Activated gamma-delta T cell treated with anti-CD3 and anti-CD28 coated beads, Interleukin-2, amount 50 U/mL, for 16 hours (primary cell): ENCODE data around the gene RIMS4.

Source experiments
- DNase-seq: peaks from one replicate; pipeline ENCODE4 v3.0.0-alpha.2; 2020; ENCODE audit warnings: low read depth

RIMS4 gene

GRCh38 chr20:44719841-44720240 lies 90.5 kb downstream of the RIMS4 start:
- DNase-seq = no peak

GRCh38 chr20:44717986-44718385 lies 92.4 kb downstream of the RIMS4 start:
- no peak for DNase-seq

GRCh38 chr20:44716309-44717106 lies 93.8 kb downstream of the RIMS4 start:
- DNase-seq = no peak

- DNase-seq = no peak
Observed at GRCh38 chr20:44715499-44716308, 94.6 kb downstream of the RIMS4 start.

GRCh38 chr20:44714701-44715498 lies 95.4 kb downstream of the RIMS4 start, which contains the start of gene CCN5:
TSS of gene CCN5 (plus strand) at chr20:44715369. CDS start at chr20:44715391, 22 bp downstream.
- DNase-seq = no peak

- no peak for DNase-seq
Observed at GRCh38 chr20:44714102-44714700, 96.1 kb downstream of the RIMS4 start.

DNA sequence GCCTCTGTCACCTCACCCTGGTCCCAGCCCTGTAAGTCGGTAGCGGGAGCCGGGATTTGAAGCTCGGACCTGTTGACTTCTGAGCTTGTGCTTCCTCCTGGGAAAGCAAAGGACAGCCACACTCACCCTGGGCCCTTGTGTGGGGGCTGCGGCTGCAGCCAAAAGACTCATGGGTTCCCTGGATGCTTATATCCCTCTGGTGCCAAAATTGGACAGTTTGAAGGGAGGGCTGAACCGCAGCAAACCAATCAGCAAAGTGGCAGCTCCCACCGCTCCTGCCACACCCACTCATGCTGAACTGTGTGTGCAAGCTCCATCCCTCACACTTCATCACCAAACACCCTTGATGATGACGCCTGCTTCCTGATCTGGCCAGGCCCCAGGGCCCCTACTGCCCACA lies 99.1 kb downstream of the RIMS4 start:
- DNase-seq = no peak

DNA sequence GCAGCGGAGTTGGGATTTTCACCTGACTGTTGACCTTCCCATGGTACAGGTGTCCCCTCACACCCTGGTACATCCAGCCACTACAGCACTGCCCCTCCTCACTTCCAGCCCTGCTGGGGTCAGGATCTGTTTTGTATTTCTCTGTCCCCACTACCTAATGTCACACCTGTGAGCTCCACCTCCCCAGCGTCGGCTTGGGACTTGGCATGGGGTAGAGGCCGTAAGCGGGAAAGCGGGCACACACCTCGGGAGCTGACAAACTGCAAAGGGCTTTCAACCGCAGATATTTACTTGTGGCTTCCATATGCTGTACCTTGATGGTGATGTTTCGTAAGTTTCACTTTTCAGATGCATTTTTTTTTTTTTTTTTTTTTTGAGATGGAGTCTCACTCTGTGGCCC lies 100.5 kb downstream of the RIMS4 start:
- no peak for DNase-seq

- no peak for DNase-seq
Observed at GRCh38 chr20:44709380-44709779, 101.0 kb downstream of the RIMS4 start.

DNA sequence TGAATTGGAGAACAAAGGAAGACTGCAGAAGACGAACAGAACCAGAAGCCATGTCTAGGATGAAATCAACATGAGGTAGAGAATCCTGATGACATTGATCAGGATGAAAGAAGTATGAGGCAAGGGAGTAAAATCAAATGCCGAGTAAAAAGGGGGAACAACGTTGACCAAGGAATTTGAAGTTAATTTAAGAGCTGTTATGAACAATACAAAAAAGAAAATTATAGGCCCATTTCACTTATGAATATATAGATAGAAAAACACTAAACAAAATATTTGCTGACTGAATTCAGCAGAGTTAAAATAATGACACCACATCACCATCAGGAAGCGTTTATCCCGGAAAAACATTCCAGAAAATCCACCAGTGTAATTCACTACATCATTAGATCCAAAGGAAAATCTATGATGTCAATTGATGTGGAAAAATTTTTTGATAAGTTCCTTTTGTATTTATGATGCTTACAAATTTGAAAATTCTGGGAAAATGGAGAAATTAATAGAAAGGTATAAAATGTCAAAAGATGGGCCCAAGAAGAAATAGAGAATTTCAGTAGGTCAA lies 103.2 kb downstream of the RIMS4 start:
- no peak for DNase-seq

- DNase-seq = no peak
Observed at GRCh38 chr20:44706301-44707017, 103.9 kb downstream of the RIMS4 start.

DNA sequence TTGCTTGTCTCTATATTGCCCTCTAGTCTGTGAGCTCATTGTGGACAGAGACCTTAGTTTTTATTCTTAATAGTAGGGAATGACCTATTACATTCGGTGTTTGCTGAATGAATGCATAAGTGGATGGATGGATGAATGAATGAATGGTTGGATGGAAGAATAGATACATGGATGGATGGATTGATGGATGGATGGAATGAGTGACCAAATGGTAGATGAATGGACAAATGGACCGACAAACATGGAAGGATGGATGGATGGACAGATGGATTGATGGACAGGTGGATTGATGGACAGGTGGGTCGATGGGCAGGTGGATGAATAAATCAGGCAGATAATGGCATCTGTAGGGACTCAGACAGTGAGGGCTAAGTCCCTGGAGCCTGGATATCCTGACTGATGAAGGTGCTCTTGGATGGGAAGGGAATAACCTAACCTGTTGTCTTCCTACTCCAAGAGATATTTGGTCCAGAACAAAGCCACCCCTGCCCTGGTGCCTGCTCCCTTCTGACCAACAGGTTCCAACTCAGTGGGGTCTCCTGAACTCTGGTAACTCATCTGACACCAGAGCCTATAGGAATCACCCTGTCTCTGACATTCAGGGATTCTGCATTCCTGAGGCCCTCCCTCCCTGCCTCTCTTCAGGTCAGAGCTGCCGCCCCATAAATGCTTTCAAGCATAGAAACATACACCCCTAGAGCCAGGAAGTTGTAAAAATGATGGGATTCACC lies 104.8 kb downstream of the RIMS4 start:
- DNase-seq = no peak

DNA sequence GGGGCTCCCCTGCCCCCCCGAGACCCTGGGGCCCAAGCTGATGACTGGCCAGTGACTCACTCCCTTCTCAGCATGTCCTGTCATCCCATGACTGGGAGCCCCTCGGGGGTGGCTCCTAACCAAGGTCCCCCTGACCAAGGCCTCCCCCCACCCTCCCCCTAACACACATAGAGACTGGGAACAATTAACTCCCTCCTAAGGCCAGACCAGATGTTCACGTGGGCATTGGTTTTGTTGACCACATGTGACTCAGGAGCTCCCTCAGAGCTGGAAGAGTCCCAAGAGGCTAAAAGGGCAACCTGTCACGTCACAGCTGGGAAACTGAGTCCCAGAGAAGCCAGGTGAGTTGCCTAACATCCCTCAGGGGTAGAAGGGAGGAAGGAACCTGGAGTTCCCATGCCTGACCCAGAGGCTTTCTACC lies 105.8 kb downstream of the RIMS4 start:
- no peak for DNase-seq

DNA sequence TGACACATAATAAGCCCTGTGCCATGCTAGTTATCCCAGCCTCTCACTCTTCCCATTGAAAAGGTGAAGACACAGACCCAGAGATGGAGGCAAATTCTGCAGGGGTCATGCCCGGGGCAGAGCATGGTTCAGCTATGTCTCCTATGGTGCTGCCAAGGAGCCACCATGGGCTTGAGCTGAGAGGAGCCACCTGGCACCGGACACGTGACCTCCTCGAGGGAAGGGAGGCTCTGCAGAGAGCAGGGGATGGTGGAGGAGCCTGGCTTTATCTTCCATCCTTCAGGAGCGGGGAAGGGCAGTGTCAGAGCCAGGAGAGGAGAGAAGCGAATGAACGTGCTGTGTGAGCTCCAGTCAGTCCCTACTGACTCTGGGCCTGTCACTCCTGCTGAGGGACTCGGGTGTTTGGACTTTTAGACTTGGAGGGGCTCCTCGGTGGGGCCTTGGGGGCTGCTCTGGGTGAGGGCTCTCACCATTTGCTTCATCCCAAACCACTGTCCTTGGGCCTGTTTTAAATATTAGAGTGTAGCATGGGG lies 106.3 kb downstream of the RIMS4 start:
- no peak for DNase-seq

- no peak for DNase-seq
Observed at GRCh38 chr20:44703183-44703925, 107.0 kb downstream of the RIMS4 start.

- DNase-seq = no peak
Observed at GRCh38 chr20:44702776-44703175, 107.6 kb downstream of the RIMS4 start.

DNA sequence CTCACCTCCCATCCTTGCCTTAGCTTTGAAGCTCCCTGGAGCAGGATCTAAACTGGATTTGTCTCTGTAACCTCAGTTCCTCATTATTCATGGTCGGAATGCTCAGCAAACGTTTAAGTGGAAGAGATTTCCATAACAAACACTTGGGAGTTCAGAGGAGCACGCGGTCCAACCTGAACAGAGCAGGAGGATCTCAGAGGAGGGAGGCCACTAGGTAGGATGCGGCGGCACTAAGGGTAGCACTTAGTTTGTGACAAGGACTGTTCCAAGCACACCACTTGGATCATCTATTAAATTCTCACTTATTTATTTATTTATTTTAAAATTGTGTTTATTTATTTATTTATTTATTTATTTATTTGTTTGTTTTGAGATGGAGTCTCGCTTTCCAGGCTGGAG lies 108.5 kb downstream of the RIMS4 start:
- no peak for DNase-seq
